Stimulated activated CD4-positive, alpha-beta T cell treated with anti-CD3 and anti-CD28 coated beads, TNF-alpha, amount 100 ng/mL, for 48 hours (primary cell): ENCODE data around the gene UBE2QL1.
"Not testable (repeated sequence)": the region's sequence is repeated elsewhere in the genome, so short reads cannot be mapped to it uniquely, and the experiment has no call there.

Experiments used
- DNase-seq, 3 donors: peaks; one replicate each; pipeline ENCODE4 v3.0.0-alpha.2; 2020; ENCODE audit warnings: low read depth in 3 of 3

The UBE2QL1 gene

GRCh38 chr5:6497262-6497661, 48.6 kb downstream of the UBE2QL1 start:
- no peak for DNase-seq

GRCh38 chr5:6498968-6499367, 50.3 kb downstream of the UBE2QL1 start:
- DNase-seq, result no peak

DNA sequence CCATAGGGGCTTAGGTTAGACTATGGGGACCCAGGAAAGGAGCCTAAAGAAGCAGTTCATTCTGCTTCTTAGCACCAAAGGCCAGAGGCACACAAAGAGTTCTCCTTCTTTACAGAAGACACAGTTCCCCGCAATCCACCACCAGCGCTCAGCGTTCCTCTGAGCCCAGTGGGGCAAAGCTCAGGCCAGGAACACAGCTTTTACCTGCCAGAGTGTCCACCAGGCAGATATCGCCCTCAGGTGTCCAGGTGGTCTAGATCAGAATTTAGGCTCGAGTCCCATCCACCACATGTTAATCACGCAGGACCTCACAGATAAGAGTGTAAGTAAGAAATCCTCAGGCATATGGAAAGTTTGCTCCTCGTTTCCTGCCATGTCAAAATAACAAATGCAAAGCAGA, 53.0 kb downstream of the UBE2QL1 start:
- DNase-seq, result no peak

DNA sequence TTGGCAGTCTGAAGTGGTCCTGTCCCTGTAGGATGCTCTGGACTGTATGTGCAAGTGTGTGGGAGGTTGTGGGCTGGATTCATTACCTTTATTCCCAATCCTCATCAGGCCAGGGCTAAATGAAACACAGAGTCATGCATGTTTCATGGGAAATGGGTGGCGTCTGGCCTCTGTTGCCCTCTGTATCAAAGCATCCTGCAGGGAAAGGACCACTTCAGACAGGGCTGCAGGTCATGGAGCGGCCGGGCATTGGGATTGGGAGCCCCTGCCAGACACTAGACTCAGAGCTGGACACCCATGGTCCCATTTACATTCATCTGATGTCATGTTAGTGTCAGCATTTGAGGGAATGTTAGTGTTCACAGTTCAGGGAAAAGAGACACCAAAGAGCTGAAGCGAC, 53.8 kb downstream of the UBE2QL1 start:
- DNase-seq, result no peak

- no peak for DNase-seq
Observed at GRCh38 chr5:6503342-6503741, 54.7 kb downstream of the UBE2QL1 start.

DNA sequence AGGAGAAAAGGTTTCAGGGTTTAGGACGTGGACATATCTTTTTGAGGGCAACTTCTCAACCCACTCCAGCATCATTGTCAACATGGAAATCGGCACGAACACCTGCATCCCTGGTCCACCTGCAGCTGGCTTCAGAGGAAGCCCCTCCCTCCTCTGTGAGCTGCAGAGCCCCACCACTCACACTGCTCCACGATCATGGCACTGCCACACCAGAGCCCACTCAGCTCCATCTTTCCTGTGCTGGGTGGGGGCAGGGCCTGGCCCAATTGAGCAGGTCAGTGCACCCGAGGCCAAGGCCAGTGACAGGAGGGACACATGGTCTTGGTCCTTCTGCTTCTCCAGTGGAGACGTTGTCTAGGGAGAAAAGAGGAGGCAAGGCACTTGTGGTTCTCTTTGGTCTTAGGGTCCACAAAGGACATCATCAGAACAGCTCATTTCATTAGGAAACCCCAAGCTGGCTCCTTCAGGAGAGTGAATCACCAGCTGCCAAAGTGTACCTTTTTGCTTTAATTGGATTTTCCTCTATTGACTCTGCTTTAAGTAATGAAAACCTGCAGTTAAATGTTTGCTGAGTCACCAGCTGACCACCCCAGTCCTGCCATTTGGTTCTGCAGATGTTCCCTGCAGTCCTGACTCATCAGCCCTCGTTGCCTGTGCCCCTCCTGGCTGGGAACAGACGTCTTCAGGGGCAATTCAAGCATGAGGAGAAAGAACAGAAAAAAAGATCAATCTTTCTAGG, 56.2 kb downstream of the UBE2QL1 start:
- no peak for DNase-seq

- DNase-seq, result no peak
Observed at GRCh38 chr5:6505416-6505755, 56.7 kb downstream of the UBE2QL1 start.

GRCh38 chr5:6505783-6506557, 57.3 kb downstream of the UBE2QL1 start:
- DNase-seq, result no peak

DNA sequence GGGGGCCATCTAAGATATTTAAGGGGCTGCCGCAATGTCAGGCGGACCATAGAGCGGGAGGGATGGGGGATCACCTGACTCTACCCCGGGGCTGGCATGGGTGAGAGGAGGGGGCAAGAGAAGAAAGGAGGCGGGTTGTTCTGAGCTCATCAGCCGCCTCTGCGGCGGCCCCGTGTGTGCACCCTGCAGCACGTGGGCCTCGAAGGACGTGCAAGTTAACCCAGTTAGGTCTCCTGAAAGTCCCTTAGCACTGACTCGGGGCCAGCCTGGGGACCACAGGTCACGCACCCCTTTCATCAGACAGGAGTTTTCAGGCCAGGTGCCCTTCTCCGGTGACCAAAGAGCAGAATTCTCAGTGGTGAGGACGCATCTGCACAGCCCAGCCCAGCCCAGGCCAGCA, 58.0 kb downstream of the UBE2QL1 start:
- DNase-seq, result no peak

DNA sequence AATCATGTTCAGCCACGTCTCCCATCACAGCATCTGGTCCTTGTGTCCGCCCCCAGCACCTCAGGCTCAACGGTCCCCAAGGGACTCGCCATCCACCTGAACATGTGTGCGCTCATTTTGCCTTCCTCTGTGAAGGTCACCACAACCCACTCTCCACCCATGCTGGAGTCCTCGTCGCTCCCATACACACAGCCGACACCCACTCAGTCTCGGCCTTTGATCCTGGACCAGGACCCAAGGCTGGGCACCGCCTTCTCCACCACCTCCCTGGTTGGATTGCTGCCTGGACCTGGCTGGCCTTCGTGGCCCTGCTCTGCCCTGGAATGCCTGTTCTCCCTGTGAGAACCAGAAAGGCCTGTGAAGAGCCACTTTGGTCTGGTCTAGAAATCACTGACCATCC, 60.3 kb downstream of the UBE2QL1 start:
- DNase-seq, result no peak

DNA sequence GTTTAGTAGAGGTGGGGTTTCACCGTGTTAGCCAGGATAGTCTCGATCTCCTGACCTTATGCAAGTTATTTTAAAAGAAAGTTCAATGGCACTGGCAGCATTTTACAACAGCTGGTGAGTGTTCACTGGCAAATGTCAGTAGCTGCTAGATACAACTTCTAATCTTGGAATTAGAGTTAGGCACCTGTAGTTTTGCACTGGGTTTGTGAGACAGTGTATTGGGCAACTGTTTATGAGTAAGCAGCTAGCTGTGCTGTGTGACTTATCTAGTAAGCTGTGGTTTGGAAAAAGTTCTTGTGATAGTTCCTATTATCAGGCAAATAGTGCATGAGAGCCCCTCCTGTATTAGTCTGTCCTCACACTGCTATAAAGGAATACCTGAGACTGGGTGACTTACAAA, 61.5 kb downstream of the UBE2QL1 start:
- no peak for DNase-seq

DNA sequence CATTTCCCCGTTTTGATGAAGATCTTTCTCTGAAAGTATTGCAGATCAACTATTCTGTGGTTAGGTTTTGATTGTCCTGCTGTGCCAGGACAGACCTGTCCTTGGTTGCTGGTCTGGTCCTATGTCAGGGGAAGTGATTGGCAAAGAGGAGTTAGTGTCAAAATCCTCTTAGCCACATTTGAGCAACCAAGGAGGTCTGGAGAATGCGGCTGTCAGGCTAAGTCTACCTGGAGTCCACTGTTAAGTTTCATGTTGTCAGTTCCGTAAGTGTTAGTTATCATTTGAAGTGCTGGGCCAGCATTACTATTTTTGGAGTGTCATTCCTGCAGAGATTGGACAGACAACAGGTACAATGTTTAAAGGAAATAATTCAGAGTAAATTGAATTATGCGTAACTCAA, 62.3 kb downstream of the UBE2QL1 start:
- no peak for DNase-seq

DNA sequence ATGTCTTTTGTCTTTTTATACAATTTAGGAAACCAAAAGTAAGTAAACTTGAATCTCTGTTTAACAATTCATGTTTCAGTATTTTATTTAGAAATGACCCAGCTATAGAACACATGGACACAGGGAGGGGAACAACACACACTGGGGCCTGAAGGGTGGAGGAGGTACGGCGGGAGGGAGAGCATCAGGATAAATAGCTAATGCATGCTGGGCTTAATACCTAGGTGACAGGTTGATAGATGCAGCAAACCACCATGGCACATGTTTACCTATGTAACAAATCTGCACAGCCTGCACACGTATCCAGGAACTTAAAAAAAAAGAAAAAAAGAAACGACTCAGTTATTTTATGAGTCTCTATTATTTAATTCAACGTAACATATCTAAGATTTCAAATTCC, 67.2 kb downstream of the UBE2QL1 start:
- not testable (repeated sequence) for DNase-seq

DNA sequence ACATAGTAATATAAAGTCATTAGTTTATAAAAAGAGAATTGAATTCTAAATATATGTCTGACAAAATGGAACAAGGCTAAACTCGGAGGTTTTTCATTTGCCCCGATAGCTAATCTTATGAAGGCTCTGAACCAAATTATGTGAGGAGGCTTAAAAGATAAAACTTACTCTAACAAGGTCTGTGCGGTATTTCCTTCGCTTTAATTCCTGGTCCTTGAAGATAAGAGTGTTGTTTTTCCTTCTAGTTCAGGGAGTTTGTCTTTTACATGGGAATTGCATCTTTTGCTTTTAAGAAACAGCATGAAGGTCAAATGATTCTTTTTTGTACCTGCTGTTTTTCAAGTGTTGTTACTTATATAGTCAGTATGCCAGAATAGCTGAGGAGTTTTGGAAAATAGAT, 68.2 kb downstream of the UBE2QL1 start:
- DNase-seq, result no peak

- DNase-seq, result no peak
Observed at GRCh38 chr5:6517510-6517909, 68.9 kb downstream of the UBE2QL1 start.

DNA sequence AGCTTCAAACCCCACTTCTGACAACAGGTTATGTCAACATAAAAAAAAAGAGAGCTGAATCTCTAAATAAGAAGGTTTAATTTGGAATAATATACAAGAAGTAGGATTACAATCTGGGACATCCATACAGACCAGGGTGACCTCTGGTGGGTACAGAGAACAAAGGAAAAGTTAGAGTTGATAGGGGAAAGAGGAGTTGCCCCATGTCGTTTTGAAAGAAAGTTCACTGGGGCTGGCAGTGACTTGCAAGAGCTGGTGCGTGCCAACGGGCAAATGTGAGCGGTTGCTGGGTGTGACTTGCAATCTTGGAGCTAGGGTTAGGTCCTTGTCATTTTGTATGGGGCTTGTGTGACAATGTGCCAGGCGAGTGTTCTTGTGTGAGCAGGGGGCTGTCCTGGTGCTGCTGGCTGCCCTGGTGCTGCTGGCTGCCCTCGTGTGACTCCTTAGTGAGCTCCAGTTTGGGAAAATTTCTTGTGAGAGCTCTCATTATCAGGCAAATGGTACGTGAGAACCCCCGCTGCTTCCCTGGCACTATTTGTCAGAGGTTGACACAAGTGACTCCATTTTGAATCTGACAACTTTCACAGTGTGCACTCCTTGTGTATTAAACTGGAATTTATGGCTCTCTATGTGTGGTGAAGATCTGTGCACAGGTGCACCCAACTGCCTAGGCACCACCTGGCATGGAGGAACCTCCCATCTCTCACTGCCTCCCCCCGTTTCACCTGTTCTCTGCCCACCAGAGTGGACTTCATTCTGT, 69.8 kb downstream of the UBE2QL1 start:
- DNase-seq, result no peak

- no peak for DNase-seq
Observed at GRCh38 chr5:6520201-6520600, 71.5 kb downstream of the UBE2QL1 start.

- DNase-seq, result no peak
Observed at GRCh38 chr5:6522331-6522730, 73.7 kb downstream of the UBE2QL1 start.

- no peak for DNase-seq
Observed at GRCh38 chr5:6522923-6523322, 74.3 kb downstream of the UBE2QL1 start.

DNA sequence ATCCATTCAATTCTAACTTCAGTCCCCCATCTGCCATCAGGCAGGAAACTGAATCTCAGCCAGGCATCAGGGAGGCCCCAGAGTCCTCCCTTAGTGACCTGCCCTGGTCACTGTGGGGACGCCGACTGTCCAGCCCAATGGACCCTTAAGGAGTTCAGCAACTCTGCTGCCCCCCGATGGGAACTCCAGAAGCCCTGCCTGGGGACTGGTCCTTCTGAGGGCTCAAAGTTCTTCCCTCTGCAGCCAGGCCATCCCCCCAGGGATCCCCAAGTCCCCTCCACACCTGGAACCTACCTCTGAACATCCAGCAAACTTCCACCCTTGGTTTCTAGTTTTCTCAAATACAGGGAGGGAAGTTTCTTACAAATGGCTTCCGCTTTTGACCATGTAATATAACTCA, 76.8 kb downstream of the UBE2QL1 start:
- DNase-seq, result no peak

- no peak for DNase-seq
Observed at GRCh38 chr5:6525910-6526309, 77.3 kb downstream of the UBE2QL1 start.

GRCh38 chr5:6527749-6528455, 79.2 kb downstream of the UBE2QL1 start:
- no peak for DNase-seq
